GM12878 (cell line): ENCODE measurements around the gene SAP25. TPM values are rescaled to one million over a fixed set of nuclear protein-coding genes. Genes with fewer than 3 reads are reported as not detected.

Experiments
- ASH2L ChIP-seq: fragments of 300-600, 200-600 bp; sonication (generic); IDR thresholded peaks from 2 replicates; pipeline ENCODE4 v1.6.1; 2017; ENCODE audit warnings: low read depth, mild to moderate bottlenecking, borderline replicate concordance
- ATF7 ChIP-seq: fragments of 450-650 bp; IDR thresholded peaks from 2 replicates; pipeline ENCODE4 v1.6.1; 2016; ENCODE audit warnings: low read depth, mild to moderate bottlenecking
- BHLHE40 ChIP-seq, 2 experiments: fragments of 450-650 bp in 1 of 2; IDR thresholded peaks; 2 replicates each; pipeline ENCODE4 v1.6.1; 2011 to 2017; ENCODE audit warnings: low read depth in 2 of 2, borderline replicate concordance in 1 of 2, improper control_type of control experiment in 1 of 2, low read length in 1 of 2, mild to moderate bottlenecking in 1 of 2
- BRCA1 ChIP-seq: IDR thresholded peaks from 2 replicates; pipeline ENCODE4 v1.6.1; 2011; ENCODE audit warnings: low read depth, low read length, improper control_type of control experiment
- CBFB ChIP-seq: IDR thresholded peaks from 2 replicates; pipeline ENCODE4 v1.6.1; 2016; ENCODE audit warnings: antibody characterized with exemption, low read depth
- CHD2 ChIP-seq: IDR thresholded peaks from 2 replicates; pipeline ENCODE4 v1.6.1; 2011; ENCODE audit warnings: low read depth, low read length, improper control_type of control experiment, borderline replicate concordance
- CHD4 ChIP-seq: fragments of 200-600 bp; sonication (generic); IDR thresholded peaks from 2 replicates; pipeline ENCODE4 v1.6.1; 2016; ENCODE audit warnings: mild to moderate bottlenecking
- EED ChIP-seq: sonication (generic); IDR thresholded peaks from 2 replicates; pipeline ENCODE4 v1.6.1; 2016; ENCODE audit warnings: antibody characterized with exemption, low read depth
- EGR1 ChIP-seq, 2 experiments: IDR thresholded peaks; 1 replicate in 1 of 2; 2 replicates in 1 of 2; pipeline ENCODE4 v1.6.1; 2011 to 2012; ENCODE audit warnings: low read depth in 2 of 2, low read length in 2 of 2, borderline replicate concordance in 1 of 2, mild to moderate bottlenecking in 1 of 2, moderate library complexity in 1 of 2
- GATAD2B ChIP-seq: fragments of 450-650 bp; conservative IDR thresholded peaks from 2 replicates; pipeline ENCODE4 v1.6.1; 2017; ENCODE audit warnings: low read depth, mild to moderate bottlenecking, moderate library complexity
- IRF5 ChIP-seq: fragments of 450-650 bp; IDR thresholded peaks from 2 replicates; pipeline ENCODE4 v1.6.1; 2017; ENCODE audit warnings: borderline replicate concordance
- JUNB ChIP-seq: IDR thresholded peaks from 2 replicates; pipeline ENCODE4 v1.6.1; 2016; ENCODE audit warnings: antibody characterized with exemption, mild to moderate bottlenecking
- KAT2A ChIP-seq: conservative IDR thresholded peaks from 2 replicates; pipeline ENCODE4 v1.6.1; 2011; ENCODE audit warnings: low read depth, low read length; ENCODE audit not compliant: control insufficient read depth
- LARP7 ChIP-seq: fragments of 450-650 bp; IDR thresholded peaks from 2 replicates; pipeline ENCODE4 v1.6.1; 2017; ENCODE audit warnings: mild to moderate bottlenecking
- MTA2 ChIP-seq: fragments of 450-650 bp; IDR thresholded peaks from 2 replicates; pipeline ENCODE4 v1.6.1; 2016; ENCODE audit warnings: low read depth, mild to moderate bottlenecking, moderate library complexity
- MXI1 ChIP-seq: fragments of 150-350 bp; IDR thresholded peaks from 2 replicates; pipeline ENCODE4 v1.6.1; 2011; ENCODE audit warnings: low read depth, mild to moderate bottlenecking, inconsistent platforms, low read length, improper control_type of control experiment
- NFYB ChIP-seq: IDR thresholded peaks from 2 replicates; pipeline ENCODE4 v1.6.1; 2011; ENCODE audit warnings: low read depth, mild to moderate bottlenecking, low read length, improper control_type of control experiment, moderate library complexity; ENCODE audit not compliant: insufficient read depth
- PML ChIP-seq: IDR thresholded peaks from 2 replicates; pipeline ENCODE4 v1.6.1; 2012; ENCODE audit warnings: low read length, inconsistent platforms
- SMAD1 ChIP-seq: fragments of 450-650 bp; IDR thresholded peaks from 2 replicates; pipeline ENCODE4 v1.6.1; 2018; ENCODE audit warnings: mild to moderate bottlenecking, low read depth; ENCODE audit not compliant: partially characterized antibody
- SP1 ChIP-seq: IDR thresholded peaks from one replicate; pipeline ENCODE4 v1.6.1; 2011; ENCODE audit warnings: low read depth, low read length
- SPI1 ChIP-seq: IDR thresholded peaks from 2 replicates; pipeline ENCODE4 v1.6.1; 2011; ENCODE audit warnings: low read depth, mild to moderate bottlenecking, low read length, moderate library complexity, borderline replicate concordance; ENCODE audit not compliant: insufficient read depth
- ZNF24 ChIP-seq: fragments of 450-650 bp; IDR thresholded peaks from 2 replicates; pipeline ENCODE4 v1.6.1; 2017; ENCODE audit warnings: antibody characterized with exemption, mild to moderate bottlenecking
- ZNF384 ChIP-seq: IDR thresholded peaks from 2 replicates; pipeline ENCODE4 v1.6.1; 2012; ENCODE audit warnings: low read depth, mild to moderate bottlenecking, low read length, improper control_type of control experiment, borderline replicate concordance
- ZZZ3 ChIP-seq: IDR thresholded peaks from 2 replicates; pipeline ENCODE4 v1.6.1; 2011; ENCODE audit warnings: low read depth; ENCODE audit not compliant: control insufficient read depth, insufficient read length
- polyA plus RNA-seq, 11 experiments: library from polyadenylated mRNA; depleted of rRNA in 4 of 11; unstranded in 6 of 11; stranded (reverse) in 5 of 11; fragments of >200 nt; fragmentation: Nextera tagmentation in 4 of 11; fragmentation: Illumina TruSeq in 1 of 11; extraction: Ambion mirVana in 4 of 11; extraction: Trizol in 1 of 11; gene quantifications; 1 replicate in 1 of 11; 2 replicates in 10 of 11; pipeline versions ENCODE4 v1.2.1 to v1.2.3, GENCODE V29; 2011 to 2016; ENCODE audit warnings: inconsistent platforms in 2 of 11, missing spikeins in 2 of 11, low read depth in 1 of 11
- total RNA-seq, 4 experiments: library from RNA; depleted of rRNA in 3 of 4; stranded (reverse); fragments of >200 nt in 3 of 4; fragmentation: Illumina TruSeq in 1 of 4; extraction: Trizol in 1 of 4; gene quantifications; 2 replicates each; pipeline versions ENCODE4 v1.2.1 to v1.2.3, GENCODE V29; 2013 to 2021
- TF ChIP-seq, protein P1 (sequence below): fragments of 150-350 bp; IDR thresholded peaks from 2 replicates; pipeline ENCODE4 v1.6.1; 2016; ENCODE audit warnings: low read depth, low read length
- TF ChIP-seq, protein P2 (sequence below): fragments of 450-650 bp; IDR thresholded peaks from 2 replicates; pipeline ENCODE4 v1.6.1; 2016; ENCODE audit warnings: mild to moderate bottlenecking

Gene SAP25
- total and polyA plus RNA-seq, 10 of the 15 experiments (the other 5 are each of a cell fraction or from before 2014, with no cell fraction given), result 0.14 to 8.6 (median 1.1) TPM

DNA sequence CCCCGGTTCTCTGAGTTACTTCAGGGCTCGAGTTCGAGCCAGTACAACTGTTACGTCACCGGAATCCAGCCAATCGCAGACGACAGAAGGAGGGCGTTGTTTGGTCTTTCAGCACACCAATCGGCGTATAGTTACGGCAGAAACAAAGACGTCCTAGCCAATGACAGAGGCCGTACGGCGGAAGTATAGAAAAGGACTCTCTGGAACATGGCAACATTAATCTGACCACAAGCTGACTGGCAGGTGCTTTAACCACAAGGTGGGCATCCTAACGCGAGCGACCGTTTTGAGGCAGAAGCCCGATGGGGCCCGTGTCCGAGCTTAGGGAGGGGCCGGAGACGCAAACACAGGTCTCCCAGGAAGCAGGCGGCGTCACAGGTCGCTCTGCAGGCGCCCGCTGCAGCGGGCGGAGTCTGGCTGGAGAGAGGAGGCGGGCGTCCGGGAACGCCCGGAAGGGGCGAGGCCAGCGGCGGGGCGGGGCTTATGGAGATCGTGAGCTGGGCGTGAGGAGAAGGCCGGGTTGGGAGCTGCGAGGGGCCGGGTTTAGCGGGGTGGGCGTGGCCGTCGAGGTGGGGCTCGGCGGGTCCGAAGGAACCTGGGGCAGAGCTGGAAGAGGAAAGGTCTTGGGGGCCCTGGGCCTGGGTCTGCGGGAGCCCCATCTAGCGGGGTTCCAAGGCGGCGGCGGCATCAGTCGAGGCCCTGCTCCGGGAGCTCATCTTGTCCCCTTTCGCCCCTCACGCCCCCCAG lies 38.5 kb upstream of the SAP25 start, which contains the start of gene MOSPD3 (continued):
- no peak for TF ChIP-seq LARP7
- TF ChIP-seq MXI1, result peak; percentile 67
- TF ChIP-seq MTA2, result no peak; the same call in 1 of the 2 replicates
- TF ChIP-seq ZNF24, result no peak
- TF ChIP-seq CHD2, result peak; percentile 85
- no peak for TF ChIP-seq ASH2L
- TF ChIP-seq, protein P1, sequence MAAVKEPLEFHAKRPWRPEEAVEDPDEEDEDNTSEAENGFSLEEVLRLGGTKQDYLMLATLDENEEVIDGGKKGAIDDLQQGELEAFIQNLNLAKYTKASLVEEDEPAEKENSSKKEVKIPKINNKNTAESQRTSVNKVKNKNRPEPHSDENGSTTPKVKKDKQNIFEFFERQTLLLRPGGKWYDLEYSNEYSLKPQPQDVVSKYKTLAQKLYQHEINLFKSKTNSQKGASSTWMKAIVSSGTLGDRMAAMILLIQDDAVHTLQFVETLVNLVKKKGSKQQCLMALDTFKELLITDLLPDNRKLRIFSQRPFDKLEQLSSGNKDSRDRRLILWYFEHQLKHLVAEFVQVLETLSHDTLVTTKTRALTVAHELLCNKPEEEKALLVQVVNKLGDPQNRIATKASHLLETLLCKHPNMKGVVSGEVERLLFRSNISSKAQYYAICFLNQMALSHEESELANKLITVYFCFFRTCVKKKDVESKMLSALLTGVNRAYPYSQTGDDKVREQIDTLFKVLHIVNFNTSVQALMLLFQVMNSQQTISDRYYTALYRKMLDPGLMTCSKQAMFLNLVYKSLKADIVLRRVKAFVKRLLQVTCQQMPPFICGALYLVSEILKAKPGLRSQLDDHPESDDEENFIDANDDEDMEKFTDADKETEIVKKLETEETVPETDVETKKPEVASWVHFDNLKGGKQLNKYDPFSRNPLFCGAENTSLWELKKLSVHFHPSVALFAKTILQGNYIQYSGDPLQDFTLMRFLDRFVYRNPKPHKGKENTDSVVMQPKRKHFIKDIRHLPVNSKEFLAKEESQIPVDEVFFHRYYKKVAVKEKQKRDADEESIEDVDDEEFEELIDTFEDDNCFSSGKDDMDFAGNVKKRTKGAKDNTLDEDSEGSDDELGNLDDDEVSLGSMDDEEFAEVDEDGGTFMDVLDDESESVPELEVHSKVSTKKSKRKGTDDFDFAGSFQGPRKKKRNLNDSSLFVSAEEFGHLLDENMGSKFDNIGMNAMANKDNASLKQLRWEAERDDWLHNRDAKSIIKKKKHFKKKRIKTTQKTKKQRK, result no peak
- no peak for TF ChIP-seq EED
- TF ChIP-seq SMAD1, result no peak
- TF ChIP-seq ZNF384, result no peak
- TF ChIP-seq SPI1, result no peak
- peak; percentile 98 for TF ChIP-seq ATF7
- TF ChIP-seq CHD4, result no peak
- peak; percentile 70; the same call in 1 of the 2 replicates for TF ChIP-seq PML
- peak in 1 of 2 experiments; percentile 79; a peak in 3 of 4 replicates for TF ChIP-seq BHLHE40 (IDR thresholded peaks at IDR 0.05; ENCODE audit: borderline replicate concordance in 1 of 2, low read depth in 2 of 2, low read length in 1 of 2)
- no peak for TF ChIP-seq JUNB
- no peak for TF ChIP-seq BRCA1
- TF ChIP-seq GATAD2B, result no peak
- TF ChIP-seq SP1, result peak; percentile 92
- TF ChIP-seq EGR1 (IDR thresholded peaks at IDR 0.05; ENCODE audit: borderline replicate concordance in 1 of 2, low read depth in 2 of 2, low read length in 2 of 2), result no peak; a peak in 1 of 3 replicates
- TF ChIP-seq, protein P2, sequence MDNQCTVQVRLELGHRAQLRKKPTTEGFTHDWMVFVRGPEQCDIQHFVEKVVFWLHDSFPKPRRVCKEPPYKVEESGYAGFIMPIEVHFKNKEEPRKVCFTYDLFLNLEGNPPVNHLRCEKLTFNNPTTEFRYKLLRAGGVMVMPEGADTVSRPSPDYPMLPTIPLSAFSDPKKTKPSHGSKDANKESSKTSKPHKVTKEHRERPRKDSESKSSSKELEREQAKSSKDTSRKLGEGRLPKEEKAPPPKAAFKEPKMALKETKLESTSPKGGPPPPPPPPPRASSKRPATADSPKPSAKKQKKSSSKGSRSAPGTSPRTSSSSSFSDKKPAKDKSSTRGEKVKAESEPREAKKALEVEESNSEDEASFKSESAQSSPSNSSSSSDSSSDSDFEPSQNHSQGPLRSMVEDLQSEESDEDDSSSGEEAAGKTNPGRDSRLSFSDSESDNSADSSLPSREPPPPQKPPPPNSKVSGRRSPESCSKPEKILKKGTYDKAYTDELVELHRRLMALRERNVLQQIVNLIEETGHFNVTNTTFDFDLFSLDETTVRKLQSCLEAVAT, result peak; percentile 85
- no peak for TF ChIP-seq KAT2A
- no peak for TF ChIP-seq ZZZ3
- no peak for TF ChIP-seq IRF5
- TF ChIP-seq CBFB, result peak; percentile 94
- peak; percentile 97 for TF ChIP-seq NFYB
